Endothelial cell of hepatic sinusoid (primary cell): Measurements from ENCODE around the gene EEFSEC.

ENCODE experiments used
- in situ Hi-C: cut with HindIII; loops from 2 replicates; pipeline ENCODE4 v1.10.0; 2017; ENCODE audit warnings: low sequenced_read_pairs

Gene EEFSEC

DNA sequence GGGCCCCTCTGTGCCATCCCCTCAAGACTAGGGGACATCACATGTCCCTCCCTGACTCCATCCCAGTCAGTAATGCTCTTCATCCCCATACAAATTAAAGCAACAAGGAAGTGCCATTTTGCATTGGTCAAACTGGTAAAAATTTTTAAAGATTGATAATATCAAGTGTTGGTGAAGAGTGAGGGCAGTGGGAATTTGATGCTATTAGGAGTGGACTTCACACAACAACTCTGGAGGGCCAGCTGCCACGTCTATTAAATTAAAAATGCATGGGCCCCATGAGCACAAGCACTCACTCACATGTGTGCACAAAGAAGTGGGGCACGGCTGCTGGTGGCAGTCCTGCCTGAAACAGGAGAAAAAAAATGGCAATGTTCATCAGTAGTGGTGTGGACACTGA is 265.6 kb downstream of the EEFSEC start:
- in situ Hi-C loops = loop anchor here (5.0 kb wide), 1 partner anchor 88 kb away; no protein-coding TSS in a partner anchor

- in situ Hi-C loops = loop anchor here (5.0 kb wide), 1 partner anchor 88 kb away; no protein-coding TSS in a partner anchor
These were observed 266.0 kb downstream of the EEFSEC start for GRCh38 chr3:128419311-128419710.

GRCh38 chr3:128420289-128420688 is 267.0 kb downstream of the EEFSEC start:
- in situ Hi-C loops = no loop called here

DNA sequence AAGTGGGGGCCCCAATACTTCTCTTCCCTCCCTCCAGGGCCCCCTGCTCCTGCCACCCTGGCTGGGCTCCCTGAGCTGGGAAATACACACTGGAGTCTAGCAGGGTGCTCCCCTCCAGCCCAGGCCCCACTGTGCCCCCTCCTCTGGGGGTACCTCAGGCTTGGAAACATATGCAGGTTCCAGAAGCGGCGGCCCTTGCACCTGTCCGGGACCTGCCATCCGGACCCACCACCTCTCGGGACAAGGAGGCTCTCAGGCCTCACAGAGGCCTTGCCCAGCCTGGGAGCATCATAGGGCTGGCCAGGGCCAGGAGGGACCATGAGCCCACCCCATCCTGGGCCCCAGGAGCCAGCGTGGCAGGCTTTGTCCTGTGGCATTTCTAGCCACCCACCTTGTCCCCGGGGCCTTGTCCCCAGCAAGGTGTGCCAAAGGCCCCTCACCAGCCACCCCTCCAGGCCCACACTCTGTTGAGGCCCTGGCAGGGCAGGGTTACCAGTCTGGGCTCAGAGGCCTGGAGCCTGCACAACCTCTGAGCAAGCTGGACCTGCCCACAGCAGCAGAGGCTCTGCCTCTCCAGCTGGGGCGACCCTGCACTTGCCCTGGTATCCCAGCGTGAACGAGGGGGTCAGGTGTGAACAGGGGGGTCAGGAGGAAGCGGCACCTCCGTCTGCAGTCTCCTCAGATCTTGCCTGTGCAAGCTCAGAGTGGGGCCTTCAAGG is 267.6 kb downstream of the EEFSEC start:
- in situ Hi-C loops = no loop called here

GRCh38 chr3:128421439-128421836 is 268.2 kb downstream of the EEFSEC start:
- in situ Hi-C loops = no loop called here

DNA sequence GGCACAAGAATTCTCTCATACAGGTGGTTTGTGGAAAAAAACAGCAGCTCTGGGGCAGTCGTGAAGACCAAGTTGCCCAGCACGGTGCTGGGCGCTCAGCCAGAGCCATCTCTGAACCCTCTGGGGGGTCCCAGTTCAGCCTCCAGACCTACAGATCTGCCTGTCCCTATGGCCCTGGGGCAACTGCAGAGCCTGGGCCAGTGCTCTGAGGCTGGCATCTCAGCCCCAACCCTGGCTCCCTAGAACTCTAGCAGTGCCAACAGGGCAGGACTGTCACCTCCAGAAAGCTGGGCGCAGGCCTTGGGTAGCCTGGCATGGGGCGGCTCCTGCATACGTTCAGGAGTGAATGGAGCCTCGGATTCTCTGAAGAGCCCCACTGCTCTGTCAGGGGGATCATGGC is 268.7 kb downstream of the EEFSEC start:
- in situ Hi-C loops = no loop called here

GRCh38 chr3:128422762-128423524 is 269.7 kb downstream of the EEFSEC start:
- in situ Hi-C loops = no loop called here

GRCh38 chr3:128423525-128424147 is 270.4 kb downstream of the EEFSEC start:
- in situ Hi-C loops = no loop called here

DNA sequence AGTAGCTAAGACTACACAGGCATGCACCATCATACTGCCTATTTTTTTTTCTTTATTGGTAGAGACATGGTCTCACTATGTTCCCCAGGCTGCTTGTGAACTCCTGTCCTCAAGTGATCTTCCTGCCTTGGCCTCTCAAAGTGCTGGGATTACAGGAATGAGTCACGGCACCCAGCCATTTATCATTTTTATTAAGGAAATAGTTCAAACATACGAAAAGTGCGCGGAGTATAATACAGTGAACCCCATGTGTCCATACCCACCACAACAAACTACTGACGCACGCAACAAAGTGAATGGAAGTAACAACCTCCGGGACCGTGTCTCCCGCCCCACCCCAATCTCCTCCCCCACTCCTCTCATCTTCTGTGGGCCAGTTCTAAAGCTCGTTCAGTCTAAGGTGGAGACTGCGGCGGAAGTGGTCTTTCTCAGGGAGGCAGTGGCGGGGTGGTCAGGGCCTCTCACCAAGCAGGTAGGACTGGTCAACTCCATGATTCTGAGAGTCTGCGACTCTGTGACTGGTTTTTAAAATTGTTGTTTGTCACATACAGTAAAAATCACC is 271.3 kb downstream of the EEFSEC start:
- in situ Hi-C loops = no loop called here

DNA sequence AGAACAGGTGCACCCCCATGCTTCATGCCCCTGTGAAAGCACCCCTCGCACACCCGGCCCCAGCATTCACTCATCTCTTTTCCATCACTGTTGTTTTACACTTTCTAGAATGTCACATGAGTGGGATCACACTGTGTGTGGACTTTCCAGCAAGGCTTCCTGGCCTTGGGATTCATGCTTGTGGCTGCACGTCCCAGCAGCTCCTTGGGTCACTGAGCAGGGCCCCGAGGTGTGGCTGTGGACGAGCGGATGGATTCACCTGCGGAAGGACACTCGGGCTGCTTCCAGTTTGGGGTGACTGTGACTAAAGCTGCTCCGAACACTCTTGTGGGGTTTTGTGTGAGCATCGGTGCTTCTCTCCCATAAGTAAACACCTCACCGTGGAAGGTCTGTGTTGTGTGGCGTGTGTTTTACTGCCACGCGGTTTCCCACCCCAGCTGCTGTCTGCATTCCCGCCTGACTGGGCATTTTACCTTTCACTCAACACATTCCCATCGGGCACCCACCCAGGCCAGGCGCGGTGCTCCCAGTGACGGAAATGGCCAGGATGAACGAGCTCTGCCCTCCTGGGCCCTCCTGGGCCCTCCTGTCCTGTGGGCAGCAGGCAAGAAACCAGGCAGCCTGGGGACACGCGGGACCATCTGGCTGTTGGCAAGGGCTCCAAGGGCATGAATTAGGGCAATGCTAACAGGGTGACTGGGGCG is 272.0 kb downstream of the EEFSEC start:
- in situ Hi-C loops = no loop called here

- in situ Hi-C loops = no loop called here
These were observed 272.5 kb downstream of the EEFSEC start for GRCh38 chr3:128425846-128426127.

- in situ Hi-C loops = no loop called here
These were observed 273.0 kb downstream of the EEFSEC start for GRCh38 chr3:128426128-128426921.

- in situ Hi-C loops = no loop called here
These were observed 274.0 kb downstream of the EEFSEC start for GRCh38 chr3:128427175-128427857.

DNA sequence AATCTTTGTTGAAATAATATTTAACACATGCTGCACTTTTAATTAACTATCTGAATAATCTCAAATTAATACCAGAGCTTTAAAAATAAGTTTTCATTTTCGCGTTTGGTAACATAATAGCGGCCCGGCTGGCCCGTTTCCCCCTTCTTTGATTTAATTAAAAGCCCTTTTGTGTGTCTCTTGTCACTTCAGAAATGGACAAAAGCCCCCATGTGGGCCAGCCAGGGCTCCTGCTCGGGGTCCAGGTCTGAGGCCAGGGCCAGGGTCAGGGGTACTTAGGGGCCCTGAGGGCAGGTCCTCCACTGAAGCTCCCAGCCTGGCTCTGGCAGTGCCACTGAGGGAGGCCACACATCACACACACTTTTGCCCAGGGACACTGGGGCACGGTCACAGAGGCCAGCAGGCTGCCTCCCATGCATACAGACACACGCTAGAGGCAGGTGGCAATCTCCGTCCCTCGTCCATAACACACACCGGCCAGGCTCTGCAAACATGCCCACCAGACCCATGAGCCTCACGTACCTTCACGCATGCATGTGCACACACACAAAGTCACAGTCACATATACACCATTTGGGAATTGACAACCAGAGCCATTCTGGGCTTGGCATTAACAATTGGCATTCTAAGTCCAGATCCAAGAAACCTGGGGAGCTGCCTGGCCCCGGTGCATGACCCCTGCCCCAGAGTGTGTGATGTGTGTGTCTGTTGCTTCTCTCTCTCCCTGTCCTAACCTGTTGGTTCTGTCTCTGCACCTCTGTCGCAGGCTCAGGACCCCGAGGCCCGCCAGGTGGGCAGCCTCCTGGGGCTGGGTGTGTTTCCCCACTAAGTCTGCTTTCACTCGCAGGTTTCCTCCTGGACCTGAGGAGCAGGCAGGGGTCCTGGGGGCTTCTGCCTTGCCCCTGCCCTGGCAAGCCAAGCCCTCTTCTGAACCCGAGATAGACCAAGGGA is 274.9 kb downstream of the EEFSEC start:
- in situ Hi-C loops = no loop called here

- in situ Hi-C loops = no loop called here
These were observed 276.0 kb downstream of the EEFSEC start for GRCh38 chr3:128429275-128429674.

DNA sequence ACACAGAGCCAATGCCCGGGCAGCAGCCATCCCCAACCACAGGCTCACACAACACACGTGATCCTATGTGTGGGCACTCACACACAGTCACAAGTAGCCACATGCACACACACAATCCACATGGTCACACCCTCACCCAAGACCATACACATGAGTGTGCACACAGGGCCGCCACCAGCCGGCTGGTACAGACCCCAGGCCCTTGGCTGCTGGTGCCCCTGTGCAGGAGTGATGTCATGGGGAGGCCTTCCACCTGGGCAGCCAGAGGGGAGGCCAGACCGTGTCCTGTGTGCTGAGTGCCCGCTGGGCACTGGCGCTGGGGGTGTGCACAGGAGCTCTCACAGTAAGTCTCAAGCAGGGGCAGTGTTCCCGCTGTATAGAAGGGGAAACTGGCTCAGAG is 276.5 kb downstream of the EEFSEC start:
- in situ Hi-C loops = loop anchor here (5.0 kb wide), 1 partner anchor 43 kb away; no protein-coding TSS in a partner anchor

DNA sequence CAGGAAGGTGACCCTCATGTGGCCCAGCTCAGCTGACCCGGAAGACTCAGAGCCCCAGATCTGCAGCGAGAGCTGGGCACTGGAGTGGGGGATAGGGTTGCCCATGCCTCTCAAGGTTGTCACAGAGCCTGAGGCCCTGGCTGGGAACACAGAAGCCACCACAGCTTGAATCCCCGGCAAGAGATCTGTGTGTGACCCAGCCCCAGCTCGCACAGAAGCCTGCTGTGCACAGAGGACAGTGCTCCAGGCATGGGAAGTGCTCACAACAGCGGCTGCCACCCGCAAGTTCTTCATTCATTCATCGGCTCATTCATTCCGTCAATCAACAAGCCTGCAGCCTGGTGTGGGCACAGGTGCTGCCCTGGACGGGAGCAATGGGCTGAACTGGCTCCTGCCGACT is 277.0 kb downstream of the EEFSEC start:
- in situ Hi-C loops = loop anchor here (5.0 kb wide), 1 partner anchor 42 kb away; no protein-coding TSS in a partner anchor

GRCh38 chr3:128430731-128431130 is 277.4 kb downstream of the EEFSEC start:
- in situ Hi-C loops = loop anchor here (5.0 kb wide), 1 partner anchor 42 kb away; no protein-coding TSS in a partner anchor
